HCT116 (cell line): Measurements from ENCODE around the gene SUPT3H.

Experiments
- ATF3 ChIP-seq: IDR thresholded peaks from 2 replicates; pipeline ENCODE4 v1.6.1; 2012
- CBX3 ChIP-seq: IDR thresholded peaks from 2 replicates; pipeline ENCODE4 v1.6.1; 2012; ENCODE audit warnings: low read depth
- CTCF ChIP-seq, 3 experiments: fragments of 200-600 bp in 1 of 3; sonication (generic) in 1 of 3; IDR thresholded peaks in 2 of 3; conservative IDR thresholded peaks in 1 of 3; 2 replicates each; pipeline ENCODE4 v1.5.1; 2012 to 2017; ENCODE audit warnings: low read depth in 2 of 3, low read length in 2 of 3, antibody characterized with exemption in 1 of 3, borderline replicate concordance in 1 of 3, control low read depth in 1 of 3, mild to moderate bottlenecking in 1 of 3, mixed read lengths in 1 of 3, mixed run types in 1 of 3, moderate library complexity in 1 of 3; ENCODE audit not compliant: insufficient read depth in 1 of 3
- ELF1 ChIP-seq: IDR thresholded peaks from 2 replicates; pipeline ENCODE4 v1.6.1; 2012; ENCODE audit warnings: low read depth, borderline replicate concordance
- EZH2 ChIP-seq: fragments of 200-600 bp; sonication (generic); IDR thresholded peaks from 2 replicates; pipeline ENCODE4 v1.6.1; 2017; ENCODE audit warnings: antibody characterized with exemption, mixed run types
- EZH2phosphoT487 ChIP-seq: fragments of 200-600 bp; IDR thresholded peaks from 2 replicates; pipeline ENCODE4 v1.6.1; 2018; ENCODE audit warnings: antibody characterized with exemption, borderline replicate concordance
- FOSL1 ChIP-seq: IDR thresholded peaks from 2 replicates; pipeline ENCODE4 v1.6.1; 2012; ENCODE audit warnings: low read depth
- JUND ChIP-seq: IDR thresholded peaks from 2 replicates; pipeline ENCODE4 v1.6.1; 2012
- POLR2A ChIP-seq: IDR thresholded peaks from 2 replicates; pipeline ENCODE4 v1.7.0; 2011; ENCODE audit warnings: borderline replicate concordance; ENCODE audit not compliant: insufficient read depth, insufficient read length; ENCODE audit errors: extremely low read depth
- POLR2AphosphoS5 ChIP-seq: IDR thresholded peaks from 2 replicates; pipeline ENCODE4 v1.6.1; 2011; ENCODE audit warnings: mild to moderate bottlenecking, low read depth, low read length, moderate library complexity
- RAD21 ChIP-seq: IDR thresholded peaks from 2 replicates; pipeline ENCODE4 v1.6.1; 2012; ENCODE audit warnings: low read depth, mild to moderate bottlenecking
- REST ChIP-seq: IDR thresholded peaks from 2 replicates; pipeline ENCODE4 v1.6.1; 2012; ENCODE audit warnings: low read depth
- SP1 ChIP-seq: IDR thresholded peaks from 2 replicates; pipeline ENCODE4 v1.6.1; 2012; ENCODE audit warnings: low read depth
- SRF ChIP-seq: IDR thresholded peaks from 2 replicates; pipeline ENCODE4 v1.6.1; 2012; ENCODE audit warnings: low read depth

- TF ChIP-seq POLR2A, result no peak
- TF ChIP-seq SRF, result no peak
- no peak for TF ChIP-seq CTCF (IDR thresholded peaks at IDR 0.05 in 2 of 3, conservative IDR thresholded peaks at IDR 0.05 in 1 of 3; ENCODE audit: borderline replicate concordance in 1 of 3, insufficient read depth in 1 of 3, low read depth in 2 of 3, low read length in 2 of 3)
- TF ChIP-seq SP1, result no peak
- no peak for TF ChIP-seq POLR2AphosphoS5
- no peak for TF ChIP-seq FOSL1
- no peak for TF ChIP-seq EZH2phosphoT487
- TF ChIP-seq RAD21, result no peak
- no peak for TF ChIP-seq EZH2
- TF ChIP-seq ATF3, result no peak
- no peak for TF ChIP-seq REST
- TF ChIP-seq JUND, result no peak
- TF ChIP-seq CBX3, result no peak
- no peak for TF ChIP-seq ELF1
Observed at GRCh38 chr6:45116714-45117410, 260.9 kb downstream of the SUPT3H start.
